ENCODE results near the gene HAUS1.
A peak's percentile ranks its signal among the peaks of the same experiment; 100 is the strongest.

HAUS1 gene

GRCh38 chr18:46173393-46174341, 69.5 kb downstream of the HAUS1 start:
- H3K9me3 ChIP-seq (ENCODE audit: control insufficient read depth, insufficient read depth, low read length) = no peaks in the 10 kb centered on the region
- peak overlapping the region; percentile 98 for H3K9ac ChIP-seq (ENCODE audit: low read depth, low read length)
- peaks cover 13% of the 10 kb centered on the region for H3K4me1 ChIP-seq (ENCODE audit: insufficient read depth, low read length)
- H3K36me3 ChIP-seq (ENCODE audit: insufficient read depth, low read length) = no peaks in the 10 kb centered on the region

- Histone ChIP-seq H3K36me3 (ENCODE audit: insufficient read depth, low read length) (no peaks in the 10 kb centered on the region), H3K9me3 (ENCODE audit: control insufficient read depth, insufficient read depth, low read length) (no peaks in the 10 kb centered on the region), H3K4me1 (ENCODE audit: insufficient read depth, low read length) (peaks cover 8% of the 10 kb centered on the region), H3K9ac (ENCODE audit: low read depth, low read length) (peak overlapping the region; percentile 98)
Measured at GRCh38 chr18:46174342-46175041, 70.3 kb downstream of the HAUS1 start.

GRCh38 chr18:46176001-46176400, 71.8 kb downstream of the HAUS1 start:
- peaks cover 4% of the 10 kb centered on the region for H3K4me1 ChIP-seq (ENCODE audit: insufficient read depth, low read length)
- H3K36me3 ChIP-seq (ENCODE audit: insufficient read depth, low read length) = no peaks in the 10 kb centered on the region
- H3K9me3 ChIP-seq (ENCODE audit: control insufficient read depth, insufficient read depth, low read length) = no peaks in the 10 kb centered on the region
- H3K9ac ChIP-seq (ENCODE audit: low read depth, low read length) = no peak overlapping the region

All from ES-I3 (cell line).